ENCODE measurements around the gene TOR1B. TPM values are rescaled to one million over a fixed set of nuclear protein-coding genes. Genes with fewer than 3 reads are reported as not detected.

TOR1B gene
- total RNA-seq, 1 experiment from 2014 or later = 19.0 TPM

GRCh38 chr9:129785866-129786265, 17.1 kb upstream of the TOR1B start:
- Histone ChIP-seq H3K4me1 (ENCODE audit: control insufficient read depth in 1 of 2, insufficient read depth in 2 of 2, low read length in 2 of 2) (peaks cover 3 to 11% of the 10 kb centered on the region in 2 experiments; a peak in 2 of 4 replicates), H3K9me2 (ENCODE audit: insufficient read depth) (no peaks in the 10 kb centered on the region), H3K9me3 (ENCODE audit: control insufficient read depth in 1 of 2, insufficient read depth in 1 of 2, low read depth in 1 of 2, low read length in 2 of 2) (no peaks in the 10 kb centered on the region), H3K4me2 (ENCODE audit: low read length) (no peak overlapping the region), H3K79me2 (ENCODE audit: insufficient read depth, low read length) (no peaks in the 10 kb centered on the region), H4K20me1 (ENCODE audit: insufficient read depth) (no peaks in the 10 kb centered on the region), H3K36me3 (ENCODE audit: control insufficient read depth in 1 of 2, insufficient read depth in 2 of 2, low read length in 2 of 2) (no peaks in the 10 kb centered on the region), H3K27ac (ENCODE audit: low read depth, low read length) (no peak overlapping the region), H3K27me3 (ENCODE audit: insufficient read depth, low read length) (no peaks in the 10 kb centered on the region), H3K4me3 (replicated peaks in 1 of 2; ENCODE audit: low read depth in 1 of 2, low read length in 2 of 2) (no peak overlapping the region), H2AFZ (ENCODE audit: low read depth, low read length, poor library complexity, severe bottlenecking) (no peak overlapping the region), H3K9ac (ENCODE audit: low read length) (no peak overlapping the region)
- intact Hi-C loops (cut with micrococcal nuclease) = loop anchor here (2.0 kb wide), 1 partner anchor 655 kb away; no protein-coding TSS in a partner anchor
- ChIA-PET CTCF (no interaction called here), RAD21 (ENCODE audit: low non-redundant PET in 1 of 2, low total read pairs in 2 of 2, uncharacterized antibody in 2 of 2, unreplicated experiment in 2 of 2) (no interaction called here), POLR2A (no interaction called here)
- DNase-seq (ENCODE audit: low read depth, low spot score) = no peak
- TF ChIP-seq CEBPB (IDR thresholded peaks at IDR 0.05; ENCODE audit: low read depth) = no peak
- TF ChIP-seq SP1 (IDR thresholded peaks at IDR 0.05; ENCODE audit: low read depth) = no peak
- no peak for TF ChIP-seq POLR2A (IDR thresholded peaks at IDR 0.05; ENCODE audit: borderline replicate concordance, extremely low read depth, insufficient read depth, insufficient read length)
- no peak for TF ChIP-seq RAD21 (IDR thresholded peaks at IDR 0.05; ENCODE audit: low read depth)
- no peak for TF ChIP-seq POLR2AphosphoS5 (IDR thresholded peaks at IDR 0.05; ENCODE audit: low read depth, low read length)
- TF ChIP-seq CTCF (IDR thresholded peaks at IDR 0.05 in 2 of 3, conservative IDR thresholded peaks at IDR 0.05 in 1 of 3; ENCODE audit: borderline replicate concordance in 1 of 3, insufficient read depth in 1 of 3, low read depth in 2 of 3, low read length in 2 of 3) = no peak
- TF ChIP-seq EGR1 (IDR thresholded peaks at IDR 0.05; ENCODE audit: low read depth) = no peak
- TF ChIP-seq SRF (IDR thresholded peaks at IDR 0.05; ENCODE audit: low read depth) = no peak
- no peak for TF ChIP-seq EZH2 (IDR thresholded peaks at IDR 0.05)
- TF ChIP-seq YY1 (IDR thresholded peaks at IDR 0.05; ENCODE audit: extremely low read depth, insufficient replicate concordance, low read depth, low read length) = no peak
- no peak for TF ChIP-seq ZFX (IDR thresholded peaks at IDR 0.05)
- TF ChIP-seq TCF7L2 (IDR thresholded peaks at IDR 0.05; ENCODE audit: borderline replicate concordance, extremely low read depth, insufficient read depth, insufficient read length) = no peak
- no peak for ATAC-seq
- no TSS peak for BruUV-seq (replicated peaks)
